Testis (tissue), 3 donors: ENCODE measurements around the gene PI16. TPM values are rescaled to one million over a fixed set of nuclear protein-coding genes. Genes with fewer than 3 reads are reported as not detected.

ENCODE experiments used
- DNase-seq: peaks from one replicate; pipeline ENCODE4 v3.0.0-alpha.2; 2019
- H3K27ac ChIP-seq, 2 donors: fragments of 200-600 bp; sonication (generic); one replicate each; pipeline ENCODE4 v1.5.1; 2019
- H3K27me3 ChIP-seq: fragments of 200-600 bp; sonication (generic); one replicate; pipeline ENCODE4 v1.5.1; 2019
- H3K36me3 ChIP-seq: fragments of 200-600 bp; sonication (generic); one replicate; pipeline ENCODE4 v1.5.1; 2017; ENCODE audit warnings: low read depth; ENCODE audit errors: missing control alignments
- H3K4me1 ChIP-seq: fragments of 200-600 bp; sonication (generic); one replicate; pipeline ENCODE4 v1.5.1; 2019
- H3K4me3 ChIP-seq, 2 donors: fragments of 200-600 bp; sonication (generic); one replicate each; pipeline ENCODE4 v1.5.1; 2017 to 2019
- H3K9me3 ChIP-seq: fragments of 200-600 bp; sonication (generic); one replicate; pipeline ENCODE4 v1.5.1; 2017
- POLR2A ChIP-seq: fragments of 450-650 bp; IDR thresholded peaks from one replicate; pipeline ENCODE4 v1.6.1; 2017; ENCODE audit warnings: antibody characterized with exemption, mild to moderate bottlenecking, moderate library complexity
- WGBS, 2 donors: methylation state at CpG; one replicate each; pipeline ENCODE4 v1.1.5; 2018; 5-methylcytosine and 5-hydroxymethylcytosine counted together
- intact Hi-C: fragments of 100-400 bp; cut with DNase I; formaldehyde crosslinking; loops from one replicate; pipeline ENCODE4 v1.15.1; 2023; ENCODE audit warnings: low total_unique reads
- polyA plus RNA-seq: library from polyadenylated mRNA; stranded (reverse); fragments of 350-450 nt; fragmentation: Illumina TruSeq; extraction: RNeasy Lipid Tissue Mini Kit (QIAGEN cat#74804); gene quantifications from one replicate; pipeline ENCODE4 v1.2.3, GENCODE V29; 2014; ENCODE audit warnings: low read depth, low replicate concordance; ENCODE audit not compliant: insufficient read depth
- total RNA-seq, 2 donors: library from RNA; depleted of rRNA; stranded (reverse); fragments of >200 nt; gene quantifications; one replicate each; pipeline ENCODE4 v1.2.3, GENCODE V29; 2016
- TF ChIP-seq, protein P1 (sequence below), 3 experiments: fragments of 450-650 bp in 2 of 3; fragments of 200-600 bp in 1 of 3; sonication (generic) in 1 of 3; IDR thresholded peaks; one replicate each; pipeline ENCODE4 v1.5.1; 2016 to 2019; ENCODE audit warnings: antibody characterized with exemption in 3 of 3, mild to moderate bottlenecking in 2 of 3, moderate library complexity in 1 of 3

Gene PI16
- total and polyA plus RNA-seq, 3 donors from 2014 or later = 9.8 to 79.3 (median 24.7) TPM

DNA sequence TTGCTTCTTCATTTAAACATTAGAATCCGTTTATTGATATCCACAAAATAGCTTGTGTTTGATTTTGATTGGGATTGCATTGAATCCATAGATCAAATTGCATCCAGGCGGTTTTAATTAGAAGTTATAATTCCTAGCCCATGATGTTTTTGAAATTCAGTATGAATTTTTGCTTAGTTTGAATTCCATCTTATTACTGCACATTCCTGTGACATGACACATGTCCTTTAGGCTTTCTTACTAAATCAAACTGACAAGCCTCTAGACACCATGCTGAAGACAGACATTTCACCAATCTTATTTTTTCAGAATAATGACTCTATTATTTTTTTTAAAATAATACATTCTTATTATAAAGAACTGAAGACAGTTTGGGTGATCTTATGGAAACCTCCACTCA, 21.4 kb upstream of the PI16 start:
- intact Hi-C loops = no loop called here
- Histone ChIP-seq H3K36me3 (no peaks in the 10 kb centered on the region), H3K27me3 (no peaks in the 10 kb centered on the region), H3K4me1 (no peaks in the 10 kb centered on the region), H3K4me3 (no peak overlapping the region), H3K9me3 (no peaks in the 10 kb centered on the region), H3K27ac (no peak overlapping the region)
- WGBS, 2 donors = 93 to 94% methylated on average over 2 of the region's 2 CpGs
- DNase-seq = no peak
- TF ChIP-seq, protein P1, sequence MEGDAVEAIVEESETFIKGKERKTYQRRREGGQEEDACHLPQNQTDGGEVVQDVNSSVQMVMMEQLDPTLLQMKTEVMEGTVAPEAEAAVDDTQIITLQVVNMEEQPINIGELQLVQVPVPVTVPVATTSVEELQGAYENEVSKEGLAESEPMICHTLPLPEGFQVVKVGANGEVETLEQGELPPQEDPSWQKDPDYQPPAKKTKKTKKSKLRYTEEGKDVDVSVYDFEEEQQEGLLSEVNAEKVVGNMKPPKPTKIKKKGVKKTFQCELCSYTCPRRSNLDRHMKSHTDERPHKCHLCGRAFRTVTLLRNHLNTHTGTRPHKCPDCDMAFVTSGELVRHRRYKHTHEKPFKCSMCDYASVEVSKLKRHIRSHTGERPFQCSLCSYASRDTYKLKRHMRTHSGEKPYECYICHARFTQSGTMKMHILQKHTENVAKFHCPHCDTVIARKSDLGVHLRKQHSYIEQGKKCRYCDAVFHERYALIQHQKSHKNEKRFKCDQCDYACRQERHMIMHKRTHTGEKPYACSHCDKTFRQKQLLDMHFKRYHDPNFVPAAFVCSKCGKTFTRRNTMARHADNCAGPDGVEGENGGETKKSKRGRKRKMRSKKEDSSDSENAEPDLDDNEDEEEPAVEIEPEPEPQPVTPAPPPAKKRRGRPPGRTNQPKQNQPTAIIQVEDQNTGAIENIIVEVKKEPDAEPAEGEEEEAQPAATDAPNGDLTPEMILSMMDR (IDR thresholded peaks at IDR 0.05) = no peak
- TF ChIP-seq POLR2A = no peak

DNA sequence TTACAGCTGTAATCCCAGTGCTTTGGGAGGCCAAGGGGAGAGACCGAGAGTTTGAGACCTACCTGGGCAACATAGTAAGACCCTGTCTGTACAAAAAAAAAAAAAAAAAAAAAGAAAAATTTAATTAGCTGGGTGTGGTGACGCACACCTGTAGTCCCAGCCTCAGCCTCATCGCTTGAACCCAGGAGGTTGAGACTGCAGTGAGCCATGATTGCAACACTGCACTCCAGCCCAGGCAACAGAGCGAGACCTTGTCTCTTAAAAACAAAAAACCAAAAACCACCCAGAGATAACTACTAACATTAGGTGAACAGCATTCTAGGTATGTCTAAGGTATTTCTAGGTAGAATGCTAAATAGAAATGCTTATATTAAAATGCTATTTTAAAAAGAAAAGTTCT, 21.0 kb upstream of the PI16 start:
- Histone ChIP-seq H3K9me3 (no peaks in the 10 kb centered on the region), H3K27ac (no peak overlapping the region), H3K27me3 (no peaks in the 10 kb centered on the region), H3K4me1 (no peaks in the 10 kb centered on the region), H3K36me3 (no peaks in the 10 kb centered on the region), H3K4me3 (no peak overlapping the region)
- no peak for DNase-seq
- 94 to 98% methylated on average over 4 of the region's 4 CpGs for WGBS, 2 donors
- intact Hi-C loops = no loop called here
- TF ChIP-seq, protein P1 (IDR thresholded peaks at IDR 0.05) = no peak
- TF ChIP-seq POLR2A = no peak

DNA sequence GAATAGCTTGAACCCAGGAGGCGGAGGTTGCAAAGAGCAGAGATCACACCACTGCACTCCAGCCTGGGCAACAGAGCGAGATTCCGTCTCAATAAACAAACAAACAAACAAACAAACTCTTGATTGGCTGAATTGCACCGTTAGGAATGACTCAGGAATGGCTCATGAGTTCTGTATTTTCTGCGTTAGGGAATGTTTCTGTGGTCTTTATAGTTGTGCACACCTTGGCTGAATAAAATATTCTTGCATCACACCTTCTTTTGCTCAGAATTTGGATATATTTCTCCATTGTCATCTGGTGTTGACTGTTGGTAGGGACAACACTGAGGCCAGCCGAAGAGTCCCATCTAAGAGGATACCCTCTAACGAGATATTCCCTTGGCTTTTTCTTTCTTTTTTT, 19.6 kb upstream of the PI16 start:
- Histone ChIP-seq H3K9me3 (no peaks in the 10 kb centered on the region), H3K27ac (no peak overlapping the region), H3K27me3 (no peaks in the 10 kb centered on the region), H3K4me1 (no peaks in the 10 kb centered on the region), H3K4me3 (no peak overlapping the region), H3K36me3 (no peaks in the 10 kb centered on the region)
- 85 to 92% methylated on average over 7 of the region's 7 CpGs for WGBS, 2 donors
- DNase-seq = no peak
- intact Hi-C loops = no loop called here
- TF ChIP-seq POLR2A = no peak
- TF ChIP-seq, protein P1 (IDR thresholded peaks at IDR 0.05) = no peak

DNA sequence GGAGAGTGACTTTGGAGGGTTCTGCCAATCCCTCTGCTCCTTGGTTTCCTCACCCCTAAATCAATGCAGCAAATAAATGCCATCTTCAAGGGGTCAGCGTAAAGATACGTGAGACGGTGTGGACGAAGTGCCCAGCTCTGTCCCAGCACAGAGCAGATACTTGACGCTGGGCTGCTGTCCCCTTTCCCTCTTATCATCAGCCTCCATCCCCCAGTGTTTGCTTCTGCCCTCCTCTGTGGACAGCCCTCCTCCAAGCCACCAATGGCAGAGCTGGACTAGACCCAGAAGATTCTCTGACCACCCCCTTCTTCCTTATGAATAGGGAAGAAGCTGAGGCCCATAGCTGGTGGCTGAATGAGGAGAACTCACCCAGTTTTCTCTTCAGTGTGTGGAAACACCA, 17.7 kb upstream of the PI16 start:
- 90 to 99% methylated on average over 5 of the region's 5 CpGs for WGBS, 2 donors
- Histone ChIP-seq H3K4me3 (no peak overlapping the region), H3K9me3 (no peaks in the 10 kb centered on the region), H3K36me3 (no peaks in the 10 kb centered on the region), H3K27me3 (no peaks in the 10 kb centered on the region), H3K4me1 (no peaks in the 10 kb centered on the region), H3K27ac (no peak overlapping the region)
- no peak for DNase-seq
- intact Hi-C loops = no loop called here
- TF ChIP-seq, protein P1 (IDR thresholded peaks at IDR 0.05) = no peak
- no peak for TF ChIP-seq POLR2A

DNA sequence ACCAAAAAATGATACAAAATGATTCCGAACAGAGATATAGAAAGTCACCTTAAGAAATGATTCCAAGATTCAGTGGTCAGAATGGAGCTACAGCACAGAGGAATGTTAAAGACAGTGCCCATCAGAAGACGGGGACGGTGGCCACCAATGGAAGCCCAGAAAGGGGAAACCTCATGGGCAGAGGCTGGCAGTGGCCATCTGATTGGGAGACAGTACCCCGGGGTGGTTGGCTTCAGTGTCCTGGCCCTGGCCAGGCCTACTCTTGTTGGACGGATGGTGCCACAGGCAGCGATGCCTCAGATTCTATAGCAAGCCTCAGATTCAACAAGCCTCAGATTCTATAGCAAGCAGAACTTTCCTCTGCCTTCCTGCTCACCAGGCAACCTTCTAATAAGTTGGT, 16.6 kb upstream of the PI16 start:
- Histone ChIP-seq H3K27ac (no peak overlapping the region), H3K36me3 (no peaks in the 10 kb centered on the region), H3K9me3 (no peaks in the 10 kb centered on the region), H3K4me3 (no peak overlapping the region), H3K27me3 (no peaks in the 10 kb centered on the region), H3K4me1 (no peaks in the 10 kb centered on the region)
- 89 to 93% methylated on average over 6 of the region's 6 CpGs for WGBS, 2 donors
- DNase-seq = no peak
- no peak for TF ChIP-seq POLR2A
- intact Hi-C loops = no loop called here
